Ascending aorta (tissue), 2 donors: ENCODE measurements around the gene EGFR. TPM values are rescaled to one million over a fixed set of nuclear protein-coding genes. Genes with fewer than 3 reads are reported as not detected.

Source experiments
- DNase-seq, 2 donors: peaks; one replicate each; pipeline ENCODE4 v3.0.0-alpha.2; 2019; ENCODE audit warnings: low spot score in 2 of 2
- H3K27ac ChIP-seq, 2 donors: fragments of 200-600 bp; sonication (generic); one replicate each; pipeline ENCODE4 v1.5.1; 2016 to 2017; ENCODE audit warnings: mild to moderate bottlenecking in 1 of 2
- H3K27me3 ChIP-seq: fragments of 200-600 bp; sonication (generic); one replicate; pipeline ENCODE4 v1.5.1; 2017
- H3K36me3 ChIP-seq, 2 donors: fragments of 200-600 bp; sonication (generic); one replicate each; pipeline ENCODE4 v1.5.1; 2016
- H3K4me1 ChIP-seq, 2 donors: fragments of 200-600 bp; sonication (generic); one replicate each; pipeline ENCODE4 v1.5.1; 2016 to 2017; ENCODE audit warnings: mild to moderate bottlenecking in 1 of 2
- H3K4me3 ChIP-seq, 2 donors: fragments of 200-600 bp; sonication (generic); one replicate each; pipeline ENCODE4 v1.5.1; 2016 to 2017; ENCODE audit warnings: mild to moderate bottlenecking in 1 of 2
- H3K9me3 ChIP-seq, 2 donors: fragments of 200-600 bp; sonication (generic); one replicate each; pipeline ENCODE4 v1.5.1; 2016
- intact Hi-C: fragments of 100-400 bp; cut with DNase I; formaldehyde crosslinking; loops from one replicate; pipeline ENCODE4 v1.15.1; 2023
- total RNA-seq: library from RNA; depleted of rRNA; stranded (reverse); fragments of >200 nt; gene quantifications from one replicate; pipeline ENCODE4 v1.1.0, GENCODE V29; 2016
- TF ChIP-seq, protein P1 (sequence below), 3 experiments: fragments of 200-600 bp in 2 of 3; fragments of 450-650 bp in 1 of 3; sonication (generic) in 2 of 3; IDR thresholded peaks; one replicate each; pipeline ENCODE4 v1.5.1; 2016 to 2019; ENCODE audit warnings: antibody characterized with exemption in 3 of 3, mild to moderate bottlenecking in 1 of 3, moderate library complexity in 1 of 3

Gene EGFR
- total RNA-seq, 1 donor from 2014 or later = 33.8 TPM

DNA sequence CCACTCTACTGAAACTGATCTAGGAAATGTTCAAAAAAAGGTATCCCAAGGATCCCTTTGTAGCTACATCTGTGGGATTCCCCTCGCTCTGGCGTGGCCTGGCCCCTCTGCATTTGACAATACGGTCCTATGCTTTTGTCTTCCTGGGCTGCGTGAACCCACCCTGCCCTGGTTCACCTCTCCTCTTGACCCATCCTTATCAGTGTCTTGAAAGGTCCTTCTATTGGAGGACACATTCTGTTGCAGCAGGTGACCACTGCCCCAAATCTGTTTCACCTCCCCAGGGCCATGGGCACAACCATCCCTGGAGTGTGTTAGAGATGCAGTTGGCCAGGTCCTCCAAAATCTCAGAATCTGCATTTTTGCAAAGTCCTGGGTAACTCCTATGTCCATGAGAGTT lies 100.8 kb downstream of the EGFR start:
- Histone ChIP-seq H3K9me3 (no peaks in the 10 kb centered on the region), H3K27ac (no peak overlapping the region), H3K27me3 (no peaks in the 10 kb centered on the region), H3K36me3 (no peaks in the 10 kb centered on the region), H3K4me3 (no peak overlapping the region), H3K4me1 (no peaks in the 10 kb centered on the region)
- intact Hi-C loops = no loop called here
- TF ChIP-seq, protein P1, sequence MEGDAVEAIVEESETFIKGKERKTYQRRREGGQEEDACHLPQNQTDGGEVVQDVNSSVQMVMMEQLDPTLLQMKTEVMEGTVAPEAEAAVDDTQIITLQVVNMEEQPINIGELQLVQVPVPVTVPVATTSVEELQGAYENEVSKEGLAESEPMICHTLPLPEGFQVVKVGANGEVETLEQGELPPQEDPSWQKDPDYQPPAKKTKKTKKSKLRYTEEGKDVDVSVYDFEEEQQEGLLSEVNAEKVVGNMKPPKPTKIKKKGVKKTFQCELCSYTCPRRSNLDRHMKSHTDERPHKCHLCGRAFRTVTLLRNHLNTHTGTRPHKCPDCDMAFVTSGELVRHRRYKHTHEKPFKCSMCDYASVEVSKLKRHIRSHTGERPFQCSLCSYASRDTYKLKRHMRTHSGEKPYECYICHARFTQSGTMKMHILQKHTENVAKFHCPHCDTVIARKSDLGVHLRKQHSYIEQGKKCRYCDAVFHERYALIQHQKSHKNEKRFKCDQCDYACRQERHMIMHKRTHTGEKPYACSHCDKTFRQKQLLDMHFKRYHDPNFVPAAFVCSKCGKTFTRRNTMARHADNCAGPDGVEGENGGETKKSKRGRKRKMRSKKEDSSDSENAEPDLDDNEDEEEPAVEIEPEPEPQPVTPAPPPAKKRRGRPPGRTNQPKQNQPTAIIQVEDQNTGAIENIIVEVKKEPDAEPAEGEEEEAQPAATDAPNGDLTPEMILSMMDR (IDR thresholded peaks at IDR 0.05) = no peak
- DNase-seq = no peak

DNA sequence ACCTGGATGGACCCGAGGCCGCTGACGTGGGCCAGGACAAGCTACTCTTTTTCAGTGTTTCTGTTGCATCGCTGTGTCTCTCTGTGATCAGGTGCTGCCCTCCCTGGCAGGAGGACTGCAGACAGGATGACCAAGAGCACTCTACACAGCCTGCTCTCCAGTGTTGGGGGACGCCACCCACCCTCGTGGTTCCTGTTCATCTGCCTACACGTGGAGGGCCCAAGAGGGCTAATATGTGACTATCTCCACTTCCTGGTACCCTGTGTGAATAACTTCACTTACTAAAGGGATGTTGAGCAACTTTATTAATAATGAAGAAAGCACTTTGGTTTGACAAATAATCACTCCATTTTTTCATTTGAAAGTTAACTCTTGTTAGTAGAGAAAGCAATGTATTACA lies 101.3 kb downstream of the EGFR start:
- no peaks in the 10 kb centered on the region for H3K9me3 ChIP-seq
- no peaks in the 10 kb centered on the region for H3K27me3 ChIP-seq
- TF ChIP-seq, protein P1 (IDR thresholded peaks at IDR 0.05) = no peak
- DNase-seq = no peak
- intact Hi-C loops = no loop called here
- H3K27ac ChIP-seq = no peak overlapping the region
- H3K36me3 ChIP-seq = no peaks in the 10 kb centered on the region
- no peaks in the 10 kb centered on the region for H3K4me1 ChIP-seq
- H3K4me3 ChIP-seq = no peak overlapping the region

DNA sequence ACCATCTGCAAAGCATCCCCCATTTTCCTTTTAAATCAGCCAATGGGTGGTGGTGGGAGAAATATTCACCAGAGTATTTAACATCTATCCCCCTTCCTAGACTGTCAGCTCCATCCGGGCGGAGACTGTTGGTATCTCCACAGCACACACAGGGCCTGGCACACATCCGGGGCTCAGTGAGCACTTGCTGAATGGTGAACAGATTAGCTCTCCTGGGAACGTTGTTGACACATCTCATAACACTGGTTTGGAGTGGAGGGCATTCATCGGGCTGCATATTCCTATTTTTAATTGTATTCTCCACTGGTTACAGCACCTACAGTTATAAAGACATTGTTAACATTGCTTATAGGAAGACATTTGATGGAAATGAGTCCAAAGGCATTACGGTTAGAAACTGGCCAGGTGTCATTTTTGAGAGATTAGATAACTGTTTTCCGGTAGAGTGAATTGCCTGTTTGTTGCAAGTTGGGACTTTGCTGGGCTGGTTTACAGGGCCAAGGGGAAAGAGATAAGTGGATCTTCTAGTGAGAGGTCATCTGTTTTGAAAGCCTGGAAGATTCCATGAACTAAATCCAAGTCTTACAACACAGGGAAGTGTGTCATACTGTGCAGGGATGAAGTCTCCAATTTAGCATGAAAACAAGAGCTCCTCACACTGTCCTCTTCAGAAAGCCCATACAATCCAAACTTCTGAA lies 101.8 kb downstream of the EGFR start:
- Histone ChIP-seq H3K4me1 (no peaks in the 10 kb centered on the region), H3K9me3 (no peaks in the 10 kb centered on the region), H3K27ac (peak overlapping the region in 1 of 2 donors; percentile 7), H3K27me3 (no peaks in the 10 kb centered on the region), H3K36me3 (no peaks in the 10 kb centered on the region), H3K4me3 (no peak overlapping the region)
- DNase-seq = no peak
- TF ChIP-seq, protein P1 (IDR thresholded peaks at IDR 0.05) = no peak
- intact Hi-C loops = no loop called here

DNA sequence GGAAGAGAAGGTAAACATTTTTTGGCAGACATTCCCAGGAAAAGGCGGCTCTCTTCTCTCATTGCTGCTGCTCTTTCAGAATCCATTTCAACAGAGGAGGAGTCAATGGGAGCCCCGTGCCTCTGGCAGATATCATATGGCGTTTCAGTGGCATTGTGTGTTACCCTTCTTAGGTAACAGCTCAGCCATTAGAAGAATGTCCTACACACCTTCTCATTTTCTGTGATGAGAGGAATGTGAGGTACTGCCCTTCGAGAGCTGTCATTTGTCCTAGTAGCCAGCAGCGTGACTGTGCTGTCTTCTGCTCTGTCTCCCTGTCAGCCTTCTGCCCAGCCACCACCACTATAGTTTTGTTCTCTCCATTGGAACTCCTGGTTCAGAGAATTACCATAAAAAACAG lies 102.4 kb downstream of the EGFR start:
- TF ChIP-seq, protein P1 (IDR thresholded peaks at IDR 0.05) = no peak
- H3K4me3 ChIP-seq = no peak overlapping the region
- H3K4me1 ChIP-seq = no peaks in the 10 kb centered on the region
- intact Hi-C loops = no loop called here
- no peaks in the 10 kb centered on the region for H3K9me3 ChIP-seq
- no peaks in the 10 kb centered on the region for H3K36me3 ChIP-seq
- no peak for DNase-seq
- H3K27me3 ChIP-seq = no peaks in the 10 kb centered on the region
- H3K27ac ChIP-seq = peak overlapping the region in 1 of 2 donors; percentile 7

DNA sequence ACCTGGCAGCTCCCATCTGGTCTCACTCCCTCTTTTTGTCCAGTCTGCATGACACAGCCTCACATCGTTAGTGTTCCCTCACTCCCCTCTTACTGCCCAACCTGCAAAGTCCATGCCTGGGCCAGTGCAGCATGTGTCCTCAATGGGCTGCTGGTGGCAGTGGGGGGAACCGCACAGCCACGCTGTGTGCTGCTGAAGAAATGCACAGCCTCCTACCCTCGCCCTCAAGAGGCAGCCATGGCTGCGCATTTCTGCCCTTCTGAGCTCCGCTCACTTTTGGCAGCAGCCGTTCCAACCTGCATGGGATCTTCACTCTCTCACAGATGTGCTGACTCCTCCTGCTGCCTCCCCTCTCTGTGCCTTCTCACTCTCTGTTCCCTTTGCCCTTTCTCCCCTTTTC lies 103.4 kb downstream of the EGFR start:
- H3K4me3 ChIP-seq = no peak overlapping the region
- H3K27ac ChIP-seq = no peak overlapping the region
- H3K9me3 ChIP-seq = no peaks in the 10 kb centered on the region
- H3K36me3 ChIP-seq = no peaks in the 10 kb centered on the region
- no peak for DNase-seq
- no peaks in the 10 kb centered on the region for H3K27me3 ChIP-seq
- H3K4me1 ChIP-seq = peaks cover 0 to 5% of the 10 kb centered on the region in 2 donors
- intact Hi-C loops = no loop called here
- TF ChIP-seq, protein P1 (IDR thresholded peaks at IDR 0.05) = no peak
